Activated CD4-positive, alpha-beta T cell treated with anti-CD3 and anti-CD28 coated beads, Interleukin-2, amount 50 U/mL, for 1 hour (primary cell): ENCODE data around the gene DNAH10.
"Not testable (repeated sequence)": the region's sequence is repeated elsewhere in the genome, so short reads cannot be mapped to it uniquely, and the experiment has no call there.

ENCODE experiments used
- DNase-seq: peaks from one replicate; pipeline ENCODE4 v3.0.0-alpha.2; 2020

The DNAH10 gene

GRCh38 chr12:123747309-123747708 lies 14.8 kb upstream of the DNAH10 start:
- no peak for DNase-seq

- no peak for DNase-seq
Measured at GRCh38 chr12:123748161-123748560, 13.9 kb upstream of the DNAH10 start.

GRCh38 chr12:123748661-123749060 lies 13.4 kb upstream of the DNAH10 start:
- no peak for DNase-seq

GRCh38 chr12:123749355-123749754 lies 12.7 kb upstream of the DNAH10 start:
- no peak for DNase-seq

- DNase-seq = no peak
Measured at GRCh38 chr12:123750159-123750656, 11.9 kb upstream of the DNAH10 start.

- DNase-seq = no peak
Measured at GRCh38 chr12:123752046-123752445, 10.1 kb upstream of the DNAH10 start.

- no peak for DNase-seq
Measured at GRCh38 chr12:123754041-123754772, 7.9 kb upstream of the DNAH10 start.

- no peak for DNase-seq
Measured at GRCh38 chr12:123757561-123757960, 4.5 kb upstream of the DNAH10 start.

- DNase-seq = no peak
Measured at GRCh38 chr12:123760267-123760938, 1.7 kb upstream of the DNAH10 start.

GRCh38 chr12:123762715-123763052 lies 583 bp downstream of the DNAH10 start:
- no peak for DNase-seq

- no peak for DNase-seq
Measured at GRCh38 chr12:123763093-123763492, 992 bp downstream of the DNAH10 start.

- DNase-seq = no peak
Measured at GRCh38 chr12:123764109-123764508, 2.0 kb downstream of the DNAH10 start.

- DNase-seq = no peak
Measured at GRCh38 chr12:123765504-123766035, 3.5 kb downstream of the DNAH10 start.

GRCh38 chr12:123767613-123768012 lies 5.5 kb downstream of the DNAH10 start:
- no peak for DNase-seq

- DNase-seq = no peak
Measured at GRCh38 chr12:123771261-123771660, 9.2 kb downstream of the DNAH10 start.

- no peak for DNase-seq
Measured at GRCh38 chr12:123772074-123772473, 10.0 kb downstream of the DNAH10 start.

- no peak for DNase-seq
Measured at GRCh38 chr12:123773375-123773774, 11.3 kb downstream of the DNAH10 start.

GRCh38 chr12:123779551-123779950 lies 17.4 kb downstream of the DNAH10 start:
- DNase-seq = no peak

- no peak for DNase-seq
Measured at GRCh38 chr12:123782997-123783792, 21.1 kb downstream of the DNAH10 start.

- DNase-seq = no peak
Measured at GRCh38 chr12:123787466-123787865, 25.4 kb downstream of the DNAH10 start.

- DNase-seq = no peak
Measured at GRCh38 chr12:123788541-123788940, 26.4 kb downstream of the DNAH10 start.

- DNase-seq = not testable (repeated sequence)
Measured at GRCh38 chr12:123789422-123789821, 27.3 kb downstream of the DNAH10 start.

- DNase-seq = no peak
Measured at GRCh38 chr12:123790905-123791467, 28.9 kb downstream of the DNAH10 start.
